ENCODE measurements around the gene FAM124B.

Gene FAM124B

GRCh38 chr2:224343226-224343625, 58.7 kb downstream of the FAM124B start:
- TF ChIP-seq CTCF (conservative IDR thresholded peaks at IDR 0.05; ENCODE audit: low read depth, low read length), result no peak
- peak; percentile 55 for DNase-seq (ENCODE audit: low read depth)
- no peak overlapping the region for H3K4me3 ChIP-seq (ENCODE audit: low read length)

DNA sequence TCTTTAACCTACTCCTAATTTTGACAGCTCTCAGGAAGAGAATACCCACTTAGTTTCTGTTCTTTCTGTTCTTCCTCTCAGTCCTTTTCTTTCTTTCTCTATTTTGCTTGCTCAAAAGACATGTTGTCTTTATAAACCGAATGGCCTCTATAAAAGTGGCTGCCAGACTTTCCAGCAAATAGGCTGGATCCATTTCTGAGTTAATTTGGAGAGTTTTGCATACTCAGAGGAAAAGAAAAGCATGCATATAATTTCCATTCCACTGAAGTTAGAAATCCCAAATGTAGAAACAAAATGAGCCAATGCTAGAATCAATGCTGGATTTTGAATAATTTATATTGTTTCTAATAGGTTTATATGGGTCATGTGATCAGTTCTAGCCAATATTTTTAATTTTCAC, 65.9 kb downstream of the FAM124B start:
- TF ChIP-seq CTCF (conservative IDR thresholded peaks at IDR 0.05; ENCODE audit: low read depth, low read length), result no peak
- no peak for DNase-seq (ENCODE audit: low read depth)
- no peak overlapping the region for H3K4me3 ChIP-seq (ENCODE audit: low read length)

DNA sequence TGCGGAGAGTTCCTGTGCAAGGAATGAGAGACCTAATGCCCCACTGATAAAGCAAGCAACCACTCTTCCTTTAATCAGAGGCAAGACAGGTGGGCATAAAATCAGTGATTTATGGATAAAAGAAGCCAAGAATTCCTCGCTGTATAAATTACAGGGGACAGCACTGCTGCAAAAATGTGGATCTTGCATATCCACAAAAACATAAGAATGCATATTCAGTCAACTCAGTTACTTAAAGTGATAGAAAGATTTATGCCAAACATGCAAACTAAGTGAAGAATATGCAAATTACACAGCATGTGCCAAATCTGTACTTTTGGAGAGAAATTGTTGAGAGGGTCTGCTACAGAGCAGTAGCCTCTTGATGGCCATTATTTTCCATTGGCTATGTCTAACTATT, 67.2 kb downstream of the FAM124B start:
- TF ChIP-seq CTCF (conservative IDR thresholded peaks at IDR 0.05; ENCODE audit: low read depth, low read length), result no peak
- no peak for DNase-seq (ENCODE audit: low read depth)
- H3K4me3 ChIP-seq (ENCODE audit: low read length), result no peak overlapping the region

- no peak for DNase-seq (ENCODE audit: low read depth)
- no peak for TF ChIP-seq CTCF (conservative IDR thresholded peaks at IDR 0.05; ENCODE audit: low read depth, low read length)
- no peak overlapping the region for H3K4me3 ChIP-seq (ENCODE audit: low read length)
These were observed 68.0 kb downstream of the FAM124B start for GRCh38 chr2:224333726-224334482.

DNA sequence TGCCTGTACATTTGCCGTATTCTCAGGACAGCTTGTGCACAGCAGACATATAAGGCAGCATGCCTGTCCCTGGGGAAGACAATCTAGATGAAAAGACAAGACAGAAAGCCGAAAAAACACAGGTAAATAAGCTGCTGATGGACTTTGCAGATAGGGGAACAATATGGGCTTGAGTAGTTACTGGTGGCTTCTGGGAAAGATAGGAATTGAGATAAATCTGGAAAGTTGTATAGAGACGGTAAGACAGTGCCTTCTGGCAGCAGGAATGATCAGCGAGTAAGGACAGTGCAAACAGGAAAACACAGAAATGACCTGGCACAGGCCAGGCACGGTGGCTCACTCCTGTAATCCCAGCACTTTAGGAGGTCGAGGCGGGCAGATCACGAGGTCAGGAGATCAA, 70.2 kb downstream of the FAM124B start:
- no peak for DNase-seq (ENCODE audit: low read depth)
- no peak for TF ChIP-seq CTCF (conservative IDR thresholded peaks at IDR 0.05; ENCODE audit: low read depth, low read length)
- H3K4me3 ChIP-seq (ENCODE audit: low read length), result no peak overlapping the region

GRCh38 chr2:224328798-224329197, 73.1 kb downstream of the FAM124B start:
- no peak for TF ChIP-seq CTCF (conservative IDR thresholded peaks at IDR 0.05; ENCODE audit: low read depth, low read length)
- DNase-seq (ENCODE audit: low read depth), result no peak
- H3K4me3 ChIP-seq (ENCODE audit: low read length), result no peak overlapping the region
